ENCODE data around the gene OPCML.

The OPCML gene

DNA sequence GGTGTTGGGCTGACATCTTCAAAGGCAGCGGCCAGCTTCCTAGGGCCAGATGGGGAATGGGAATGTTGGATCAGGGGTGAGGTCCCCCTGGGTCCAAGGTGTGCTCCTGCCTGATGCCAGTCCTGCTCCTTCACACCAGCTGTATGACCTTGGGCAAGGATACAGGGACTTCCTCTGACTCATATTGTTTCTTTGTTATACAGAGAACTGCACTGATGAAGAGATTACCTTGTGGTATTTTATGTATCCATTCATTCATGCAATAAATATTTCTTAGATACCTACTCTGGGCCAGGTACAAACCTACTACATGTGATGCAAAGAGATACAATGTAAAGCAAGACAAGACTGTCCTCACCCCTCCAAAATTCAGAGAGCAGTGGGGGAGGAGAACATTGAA, 3.9 kb upstream of the OPCML start:
- no peak for DNase-seq

DNA sequence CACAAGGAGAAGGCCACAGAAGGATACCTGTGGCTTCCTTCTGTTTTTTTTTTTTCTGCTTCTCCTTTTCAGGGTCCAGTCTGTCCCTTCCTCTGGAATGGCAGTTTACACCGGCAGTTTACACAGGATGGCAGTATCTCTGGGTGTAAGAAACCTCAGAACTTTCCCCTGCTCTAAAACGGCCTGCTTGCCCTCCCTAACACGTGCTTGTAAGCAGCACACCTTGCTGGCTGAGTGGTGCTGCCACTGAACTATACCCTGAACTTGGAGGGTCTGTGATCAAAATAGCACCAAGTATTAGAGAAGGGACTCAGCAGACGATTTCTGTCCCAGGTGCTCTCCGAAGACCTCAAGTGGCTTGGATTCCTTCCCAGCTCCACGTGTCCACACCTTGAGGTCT, 904 bp upstream of the OPCML start:
- DNase-seq: no peak

DNA sequence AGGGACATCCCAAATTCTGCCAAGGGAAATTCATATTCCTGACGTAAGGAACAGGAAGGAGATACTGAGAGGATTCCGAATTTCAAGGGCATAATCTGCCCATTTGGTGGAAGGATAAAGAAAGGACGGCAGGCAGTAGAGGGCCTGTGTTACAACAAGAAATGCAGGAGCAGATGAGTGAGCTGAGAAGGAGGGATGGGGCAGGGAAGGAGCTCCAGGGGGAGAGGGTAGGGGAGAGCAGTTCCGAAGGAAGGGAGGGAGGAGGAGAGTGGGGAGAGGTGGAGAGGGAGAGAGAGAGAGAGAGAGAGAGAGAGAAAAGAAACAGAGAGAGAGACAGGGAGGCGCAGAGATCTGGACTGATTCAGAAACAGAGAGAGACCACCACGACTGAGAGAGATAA, 843 bp downstream of the OPCML start:
- no peak for DNase-seq

DNA sequence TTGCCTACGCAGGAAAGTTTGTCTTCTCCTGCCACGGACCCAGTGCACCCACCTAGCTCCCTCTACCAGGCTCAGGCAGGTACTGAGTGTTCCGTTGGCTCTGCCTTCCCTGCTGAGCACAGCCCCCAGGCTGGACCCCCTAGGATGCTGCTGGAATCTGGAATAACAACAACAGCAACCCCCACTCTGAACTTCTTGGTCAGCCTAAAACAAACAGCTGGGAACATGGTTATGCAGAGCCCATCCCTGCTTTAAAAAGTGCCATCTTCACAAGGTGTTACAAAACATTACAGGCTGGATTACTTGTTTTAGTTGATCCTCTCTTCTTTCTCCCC, 1.8 kb downstream of the OPCML start:
- DNase-seq: no peak

DNA sequence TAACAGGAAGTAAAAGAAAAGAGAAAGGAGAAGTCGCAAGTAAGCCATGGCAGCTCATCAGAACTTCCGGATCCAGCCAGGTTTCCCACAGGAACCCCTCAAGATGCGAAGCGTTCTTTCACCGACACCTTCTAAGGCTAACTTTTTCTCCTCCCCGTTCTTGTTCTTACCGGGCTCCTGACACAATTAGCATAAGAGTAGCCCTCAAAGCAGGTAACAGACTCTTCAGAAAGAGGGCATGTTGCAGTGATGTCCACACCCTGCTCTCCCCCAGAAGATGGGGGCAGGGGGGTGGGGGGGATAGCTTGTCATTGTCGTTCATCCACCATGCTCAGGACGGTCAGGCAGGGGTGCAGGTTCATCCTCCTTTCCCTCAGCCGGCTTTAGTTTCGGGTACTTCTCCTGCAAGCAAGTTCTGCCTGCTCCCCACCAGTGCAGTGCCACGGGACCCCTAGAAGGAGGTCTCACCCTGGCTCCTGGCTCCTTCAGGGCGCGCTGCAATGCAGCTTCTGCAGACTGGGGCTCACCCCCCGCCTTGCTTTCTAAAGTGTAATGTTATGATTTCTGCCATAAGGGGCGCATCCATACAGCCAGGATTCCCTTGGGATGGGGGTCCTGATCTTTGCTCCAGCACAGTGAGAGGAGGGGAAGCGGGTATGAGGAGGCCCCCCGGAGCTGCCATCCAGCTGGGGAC, 2.3 kb downstream of the OPCML start:
- no peak for DNase-seq

DNA sequence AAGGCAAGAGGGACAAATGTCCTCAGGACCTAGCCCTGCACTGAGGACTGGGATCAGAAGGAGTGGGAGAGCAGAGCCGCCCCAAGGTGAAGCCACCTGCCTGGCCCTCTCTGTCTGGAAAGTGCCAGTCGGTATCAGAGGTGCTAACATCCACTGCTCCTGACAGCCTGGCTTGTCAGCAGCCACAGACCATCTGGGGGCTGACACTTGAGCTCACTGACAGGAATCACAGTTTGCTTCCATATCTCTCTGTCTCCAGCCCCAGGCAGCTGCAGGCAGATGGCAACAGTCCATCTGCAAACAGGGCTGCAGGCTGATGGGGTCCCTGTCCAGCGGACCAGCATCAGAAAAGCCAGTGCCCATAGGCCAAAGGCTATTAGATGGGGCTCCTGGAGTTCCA, 5.5 kb downstream of the OPCML start:
- no peak for DNase-seq

DNA sequence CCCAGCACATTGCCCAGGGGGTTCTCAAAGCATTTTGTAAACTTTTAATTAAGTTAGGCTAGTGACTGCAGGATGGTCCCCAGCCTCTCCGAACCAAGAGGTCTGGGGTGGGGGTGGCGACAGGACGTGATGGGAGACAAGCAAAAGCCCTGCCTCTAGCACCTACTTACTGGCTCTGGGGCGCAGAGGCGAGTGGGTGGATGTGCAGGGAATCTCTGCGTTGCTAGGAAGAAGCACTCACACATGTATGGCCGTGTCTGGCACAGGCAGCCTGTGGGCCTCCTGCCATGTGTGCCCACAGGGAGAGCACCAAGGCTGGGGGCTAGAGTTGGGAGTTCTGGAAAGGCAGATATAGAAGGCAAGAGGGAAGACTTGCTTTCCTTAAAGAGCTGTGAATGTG, 6.3 kb downstream of the OPCML start:
- DNase-seq: no peak

DNA sequence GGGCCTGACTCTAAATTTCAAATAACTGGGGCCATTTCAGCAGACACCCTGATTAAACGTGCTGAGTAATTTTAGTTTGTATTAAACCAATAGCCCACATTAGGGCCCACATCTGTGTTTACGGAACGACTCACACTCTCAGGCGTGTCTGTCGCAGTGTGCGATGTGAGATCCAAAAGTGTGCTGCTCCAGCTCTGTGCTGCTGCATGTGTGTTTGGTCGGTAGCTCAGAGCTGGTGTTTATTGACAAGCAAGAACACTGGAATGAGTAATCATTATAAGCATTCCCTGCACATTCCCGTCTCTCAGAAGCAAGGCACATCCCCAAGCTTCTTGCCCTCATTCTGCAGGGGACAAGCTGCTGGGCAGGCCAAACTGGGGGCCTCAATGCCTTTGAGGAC, 7.8 kb downstream of the OPCML start:
- DNase-seq: no peak

DNA sequence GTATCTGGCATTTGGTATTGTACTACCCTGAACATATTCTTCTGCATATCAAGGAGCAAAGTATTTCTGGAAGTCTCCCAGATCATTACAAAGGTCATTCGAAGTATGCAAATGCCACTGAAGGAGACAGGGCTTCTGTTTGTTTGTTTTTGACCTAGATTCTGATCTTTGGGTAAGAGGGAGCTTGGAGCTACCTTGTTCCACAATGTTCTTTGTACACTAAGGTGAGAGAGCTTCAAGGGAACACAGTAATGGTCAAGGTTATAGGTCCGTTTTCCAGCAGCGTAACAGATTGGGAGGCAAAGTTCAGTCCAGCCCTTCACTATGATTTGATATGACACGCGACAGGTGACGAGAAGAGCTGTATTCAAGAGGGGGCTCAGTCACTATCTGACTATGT, 10.0 kb downstream of the OPCML start:
- no peak for DNase-seq

DNA sequence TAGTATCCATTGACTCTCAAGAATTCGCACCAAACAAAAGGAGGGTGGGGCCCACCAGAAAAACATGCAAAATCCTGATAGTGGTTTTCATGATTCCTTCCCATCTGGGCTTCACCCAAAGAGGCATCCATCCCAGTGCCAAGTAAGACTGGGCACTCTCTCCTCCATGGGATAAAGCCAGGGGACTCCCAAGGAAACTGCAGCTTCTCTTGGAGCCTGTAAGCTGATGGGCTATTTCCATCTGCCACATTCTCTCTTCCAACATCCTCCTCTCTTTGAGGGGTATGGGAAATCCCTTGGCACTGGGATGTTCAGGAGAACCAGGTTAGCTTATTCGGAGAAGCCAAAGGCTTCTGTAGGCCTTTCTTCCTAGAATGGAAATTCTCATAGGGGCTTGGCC, 10.8 kb downstream of the OPCML start:
- no peak for DNase-seq

DNA sequence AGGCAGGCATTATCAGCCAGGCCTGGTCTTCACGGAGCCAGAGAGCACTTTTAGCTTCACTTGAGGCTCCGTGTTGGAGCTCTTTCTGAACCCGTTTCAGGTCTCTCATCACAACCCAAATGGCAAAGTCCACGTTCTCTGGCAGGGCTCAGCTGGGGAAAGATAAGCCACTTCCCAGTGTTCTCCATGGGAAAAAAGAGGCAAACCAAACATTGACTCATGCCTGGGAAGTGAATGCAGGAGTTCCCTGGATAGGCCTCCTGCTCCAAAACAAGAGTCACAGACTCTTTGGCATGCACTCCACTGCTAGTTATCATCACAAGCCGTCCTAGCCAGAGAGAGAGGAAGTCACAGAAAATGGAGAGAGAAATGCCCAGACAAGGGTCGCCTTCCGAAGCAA, 11.6 kb downstream of the OPCML start:
- no peak for DNase-seq

DNA sequence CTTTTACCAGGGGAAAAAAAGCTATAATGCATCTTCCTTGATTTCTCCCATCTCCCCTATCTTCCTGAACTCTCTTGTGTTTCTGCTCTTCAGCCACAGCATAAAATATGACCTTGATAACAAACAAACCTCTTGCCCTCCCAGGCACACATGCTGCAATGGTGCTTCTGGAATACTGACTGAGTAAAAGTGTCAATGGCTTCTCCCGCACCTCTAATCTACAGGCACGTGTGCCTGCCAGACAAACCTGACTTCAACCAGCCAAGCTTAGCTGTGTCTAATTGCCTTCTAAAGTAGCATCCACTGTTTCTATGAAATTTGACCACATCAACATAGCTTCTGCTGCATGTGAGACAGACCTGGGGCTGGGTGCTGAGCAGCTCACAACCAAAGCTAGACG, 12.7 kb downstream of the OPCML start:
- no peak for DNase-seq

DNA sequence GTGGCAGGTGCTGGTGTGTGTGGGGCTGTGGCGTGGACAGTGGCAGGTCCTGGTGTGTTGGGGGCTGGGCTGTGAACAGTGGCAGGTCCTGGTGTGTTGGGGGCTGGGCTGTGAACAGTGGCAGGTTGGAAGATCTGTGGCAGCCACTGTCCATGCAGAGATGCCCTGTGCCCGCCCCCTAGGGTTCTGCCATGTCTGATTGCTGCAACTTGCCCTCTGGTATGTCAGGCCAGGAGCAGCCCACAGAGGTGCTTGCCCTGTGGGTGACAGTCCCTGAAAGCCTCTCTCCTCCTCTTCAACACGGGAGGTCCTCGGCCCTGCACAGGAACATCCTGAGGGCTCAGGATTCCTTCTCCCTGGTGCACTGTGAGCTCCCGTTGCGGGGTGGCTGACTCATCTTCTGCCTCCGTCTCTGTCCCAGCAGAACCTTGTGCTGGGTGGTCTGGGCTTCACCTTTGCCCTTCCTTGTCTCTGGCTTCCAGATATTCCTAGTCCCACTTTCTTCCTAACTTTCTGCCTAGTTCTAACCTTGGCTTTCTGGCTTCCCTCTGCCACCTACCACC, 13.5 kb downstream of the OPCML start:
- DNase-seq: no peak

DNA sequence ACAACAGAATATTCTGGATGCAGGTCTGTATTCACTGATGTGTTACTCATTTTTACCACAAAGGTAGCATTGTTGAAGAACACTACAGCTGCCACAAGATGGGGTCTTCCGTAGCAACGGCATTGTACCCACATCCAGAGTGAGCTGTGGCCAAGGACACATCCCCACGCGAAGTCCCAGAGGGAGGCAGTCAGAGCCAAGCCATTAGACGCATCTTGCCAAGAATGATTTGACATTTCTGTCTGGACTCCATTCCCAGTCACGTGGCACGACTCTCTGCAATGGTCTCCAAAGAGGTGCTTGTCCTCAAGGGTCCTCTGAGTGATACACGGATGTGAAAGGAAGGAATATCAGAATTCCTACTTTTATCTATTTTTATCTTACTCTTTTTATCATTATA, 15.5 kb downstream of the OPCML start:
- no peak for DNase-seq

DNA sequence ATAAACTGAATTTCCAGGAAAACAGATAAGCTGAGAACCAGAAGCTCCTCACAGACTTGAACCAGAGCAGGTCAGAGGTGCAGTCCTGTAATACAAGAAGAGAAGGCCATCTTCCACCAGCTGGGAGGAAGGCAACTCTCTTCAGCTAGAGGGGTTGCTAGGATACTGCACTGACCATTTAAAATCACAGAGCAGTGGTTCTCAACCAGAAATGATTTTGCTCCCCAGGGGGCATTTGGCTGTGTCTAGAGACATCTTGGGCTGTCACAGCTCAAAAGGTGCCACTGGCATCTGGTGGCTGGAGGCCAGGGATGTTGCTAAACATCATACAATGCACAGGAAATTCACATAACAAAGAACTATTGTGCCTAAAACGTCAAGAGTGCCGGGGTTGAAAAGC, 17.2 kb downstream of the OPCML start:
- DNase-seq: no peak

DNA sequence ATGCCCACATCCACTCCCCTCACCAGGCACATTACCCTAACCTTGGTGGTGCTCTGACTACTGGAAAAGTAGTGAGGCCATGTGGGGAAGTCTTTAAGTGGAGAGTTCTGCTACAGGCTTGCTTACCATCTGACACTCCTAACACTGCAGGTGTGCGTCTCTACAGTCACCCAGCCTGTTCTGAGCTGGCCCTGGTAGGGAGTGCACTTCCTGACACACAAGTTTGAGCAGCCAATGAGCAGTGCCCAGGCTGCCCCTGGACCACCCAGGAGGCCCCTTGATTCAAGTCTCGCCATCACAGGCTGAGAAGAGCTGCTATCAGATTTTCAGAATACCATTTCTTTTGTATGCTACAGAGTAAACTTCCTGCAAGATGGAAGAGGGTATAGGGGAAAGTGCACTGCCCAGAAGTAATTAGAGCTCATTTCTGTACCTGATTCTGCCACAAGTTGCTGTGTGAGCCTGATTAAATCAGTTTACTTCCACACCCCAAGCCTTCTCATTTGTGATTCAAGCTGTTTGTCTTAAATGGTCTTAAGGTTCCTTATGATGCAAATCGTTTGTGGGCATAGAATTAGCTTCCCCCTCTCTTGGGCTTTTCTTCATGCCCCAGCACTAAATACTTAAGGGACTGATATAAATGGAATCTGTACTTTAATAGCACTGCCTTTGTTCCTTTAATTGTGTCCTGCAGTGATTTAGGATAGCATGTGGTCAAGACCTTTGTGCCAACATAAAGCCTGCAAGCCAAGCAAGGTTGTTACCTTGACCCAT, 22.2 kb downstream of the OPCML start:
- no peak for DNase-seq

DNA sequence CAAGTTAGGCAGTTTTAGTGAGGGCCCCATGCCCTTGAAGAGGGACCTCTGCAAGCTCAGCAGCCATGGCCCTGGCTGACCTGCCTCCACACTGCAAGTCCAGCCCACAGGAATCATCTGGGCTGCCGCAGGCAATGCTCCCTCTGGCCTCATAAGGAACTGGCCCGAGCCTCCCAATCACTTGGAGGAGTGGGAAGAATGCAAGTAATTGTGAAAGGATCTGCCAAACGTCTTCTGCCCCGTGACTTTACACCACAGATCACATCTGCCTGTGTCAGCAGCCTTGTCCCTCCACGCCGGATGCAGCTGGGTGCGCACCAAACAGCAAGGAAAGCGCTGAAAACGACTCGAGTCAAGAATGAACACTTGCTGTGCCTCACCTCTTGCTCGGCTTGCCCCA, 23.8 kb downstream of the OPCML start:
- DNase-seq: no peak

DNA sequence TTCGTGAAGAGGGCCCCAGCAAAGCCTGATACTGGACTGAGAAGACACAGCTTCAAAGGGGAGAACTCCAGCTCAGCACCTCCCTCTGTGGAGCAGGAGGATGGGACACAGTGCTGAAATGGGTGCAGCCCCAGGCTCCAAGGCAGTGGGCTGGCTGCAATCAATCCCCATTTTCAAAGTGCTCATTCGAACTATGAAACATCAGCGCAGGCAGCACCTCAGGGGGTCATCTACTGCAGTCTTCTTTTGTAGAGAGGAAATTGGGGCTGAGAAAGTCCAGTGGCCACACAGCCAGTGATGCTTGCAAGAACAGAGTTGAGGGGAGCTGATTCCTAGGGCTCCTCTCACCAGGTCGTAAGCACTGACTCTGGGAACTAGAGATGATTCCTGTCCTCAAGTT, 25.1 kb downstream of the OPCML start:
- no peak for DNase-seq

DNA sequence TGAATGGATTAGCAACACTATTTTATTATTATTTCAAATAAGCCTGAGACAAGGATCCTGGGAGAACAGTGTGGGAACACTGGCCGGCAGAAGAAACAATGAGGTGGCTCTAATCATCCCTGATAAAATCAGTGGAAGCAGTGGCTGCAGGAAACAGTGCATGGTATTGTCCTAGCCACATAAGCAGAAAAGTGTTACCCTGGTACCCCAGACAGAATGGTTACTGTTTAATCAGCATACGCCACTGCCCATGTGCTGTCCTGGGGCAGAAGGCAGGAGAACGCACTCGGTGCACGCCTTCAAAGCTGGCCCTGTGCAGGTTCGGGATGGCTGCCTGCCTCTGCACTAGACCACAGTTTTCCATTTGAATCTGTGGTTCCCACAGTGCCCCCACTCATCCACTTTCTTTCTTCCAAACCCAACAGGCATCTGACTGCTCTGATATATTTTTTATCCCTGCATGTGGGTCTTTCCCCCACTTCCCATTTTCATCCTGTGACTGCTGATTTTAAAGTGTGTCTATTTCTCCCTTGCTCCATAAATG, 25.7 kb downstream of the OPCML start:
- DNase-seq: no peak

DNA sequence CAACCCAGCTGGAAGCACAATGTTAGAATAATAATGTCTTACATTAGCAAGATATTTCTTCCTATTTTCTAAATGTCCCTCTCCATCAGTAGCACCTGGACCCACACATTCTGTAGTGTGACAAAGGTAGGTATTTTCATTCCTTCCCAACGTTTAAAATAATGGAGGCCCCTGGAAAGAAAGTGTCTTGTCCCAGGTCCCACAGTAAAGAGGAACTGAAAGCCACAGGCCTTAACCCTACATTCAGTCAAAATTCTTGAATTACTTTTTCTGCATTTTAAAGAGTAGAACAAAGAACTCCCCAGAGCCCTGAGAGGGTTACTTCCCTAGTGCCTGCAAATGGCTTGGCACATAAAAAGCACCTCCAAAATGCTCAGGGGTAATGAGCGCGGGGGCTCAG, 26.3 kb downstream of the OPCML start:
- no peak for DNase-seq

DNA sequence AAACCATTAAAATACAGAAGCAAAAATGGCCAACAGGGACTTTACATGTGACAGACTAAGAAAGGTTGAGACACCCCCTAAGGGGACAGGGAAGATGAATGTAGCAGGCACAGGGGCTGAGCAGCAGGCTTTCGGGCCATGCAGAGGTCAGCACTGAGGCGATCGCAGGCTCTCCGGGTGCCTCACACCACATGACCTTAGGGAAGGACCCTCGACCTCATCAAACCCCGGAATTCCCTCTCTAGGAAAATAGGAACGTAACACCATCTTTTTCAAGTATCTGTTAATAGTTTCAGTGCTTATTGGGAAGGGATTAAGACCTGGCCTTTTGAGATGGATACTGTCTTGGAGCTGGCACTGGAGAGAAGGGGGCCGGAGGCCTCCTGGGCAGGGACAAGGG, 27.4 kb downstream of the OPCML start:
- DNase-seq: no peak

DNA sequence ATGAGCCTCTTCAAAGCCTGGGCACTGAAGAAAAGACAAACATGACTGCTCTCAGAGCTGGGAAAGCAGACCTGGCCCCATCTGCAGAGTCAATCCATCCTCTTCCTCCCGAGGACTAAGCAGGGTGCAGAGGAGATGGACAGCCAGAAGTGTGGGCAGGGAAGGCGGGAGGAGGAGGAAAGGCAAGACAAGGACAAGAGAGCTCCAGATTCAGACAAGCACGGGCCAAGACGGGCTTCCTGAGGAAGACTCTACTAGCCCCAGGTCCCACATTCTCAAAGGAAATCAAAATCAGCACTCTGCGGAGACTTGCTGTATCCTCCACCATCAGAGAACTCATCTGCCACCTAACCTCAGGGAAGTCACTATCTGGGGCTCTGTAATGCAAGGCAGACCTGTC, 28.5 kb downstream of the OPCML start:
- DNase-seq: no peak

DNA sequence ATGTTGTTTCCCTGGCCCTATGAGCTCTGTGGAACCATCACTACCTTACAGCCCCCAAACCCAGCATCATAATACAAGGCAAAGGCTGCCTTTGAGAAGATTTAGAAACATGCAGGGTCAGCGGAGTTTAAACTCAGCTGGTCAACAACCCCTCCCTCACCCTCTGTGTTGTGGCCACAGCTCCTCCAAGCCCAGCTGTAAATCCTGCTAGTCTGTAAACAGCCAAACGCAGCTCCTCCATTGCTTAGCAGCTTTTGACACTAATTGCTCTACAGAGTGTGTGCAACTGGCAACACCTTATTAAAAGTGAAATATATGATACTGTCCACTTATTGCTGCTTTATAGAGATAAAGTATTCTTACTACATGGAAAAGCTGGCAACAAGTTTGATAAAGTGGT, 29.1 kb downstream of the OPCML start:
- DNase-seq: no peak

Data from GDM1 (cell line).